ENCODE measurements around the gene PPM1M. TPM values are rescaled to one million over a fixed set of nuclear protein-coding genes. Genes with fewer than 3 reads are reported as not detected.

The PPM1M gene
- total RNA-seq, 2 donors from 2014 or later = 6.9 to 15.3 TPM

GRCh38 chr3:52226229-52226817, 19.2 kb upstream of the PPM1M start:
- DNase-seq (no peak), ATAC-seq (no peak)
- TF ChIP-seq, protein P1, sequence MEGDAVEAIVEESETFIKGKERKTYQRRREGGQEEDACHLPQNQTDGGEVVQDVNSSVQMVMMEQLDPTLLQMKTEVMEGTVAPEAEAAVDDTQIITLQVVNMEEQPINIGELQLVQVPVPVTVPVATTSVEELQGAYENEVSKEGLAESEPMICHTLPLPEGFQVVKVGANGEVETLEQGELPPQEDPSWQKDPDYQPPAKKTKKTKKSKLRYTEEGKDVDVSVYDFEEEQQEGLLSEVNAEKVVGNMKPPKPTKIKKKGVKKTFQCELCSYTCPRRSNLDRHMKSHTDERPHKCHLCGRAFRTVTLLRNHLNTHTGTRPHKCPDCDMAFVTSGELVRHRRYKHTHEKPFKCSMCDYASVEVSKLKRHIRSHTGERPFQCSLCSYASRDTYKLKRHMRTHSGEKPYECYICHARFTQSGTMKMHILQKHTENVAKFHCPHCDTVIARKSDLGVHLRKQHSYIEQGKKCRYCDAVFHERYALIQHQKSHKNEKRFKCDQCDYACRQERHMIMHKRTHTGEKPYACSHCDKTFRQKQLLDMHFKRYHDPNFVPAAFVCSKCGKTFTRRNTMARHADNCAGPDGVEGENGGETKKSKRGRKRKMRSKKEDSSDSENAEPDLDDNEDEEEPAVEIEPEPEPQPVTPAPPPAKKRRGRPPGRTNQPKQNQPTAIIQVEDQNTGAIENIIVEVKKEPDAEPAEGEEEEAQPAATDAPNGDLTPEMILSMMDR (IDR thresholded peaks at IDR 0.05) = no peak
- TF ChIP-seq POLR2A (IDR thresholded peaks at IDR 0.05) = no peak
- no peak overlapping the region for H3K4me3 ChIP-seq
- peaks cover 0 to 7% of the 10 kb centered on the region in 2 donors for H3K36me3 ChIP-seq (replicated peaks in 1 of 2; ENCODE audit: insufficient read depth in 1 of 2, low read depth in 2 of 2)
- no peaks in the 10 kb centered on the region for H3K9me3 ChIP-seq
- intact Hi-C loops (cut with DNase I) = no loop called here
- no peak overlapping the region for H3K27ac ChIP-seq
- no peaks in the 10 kb centered on the region for H3K27me3 ChIP-seq
- no peaks in the 10 kb centered on the region for H3K4me1 ChIP-seq
- WGBS, 2 donors = 80 to 93% methylated on average over 2 to 5 of the region's 5 CpGs

GRCh38 chr3:52227117-52227516, 18.4 kb upstream of the PPM1M start:
- 43 to 84% methylated on average over 1 to 4 of the region's 4 CpGs for WGBS, 2 donors
- Histone ChIP-seq H3K9me3 (no peaks in the 10 kb centered on the region), H3K4me3 (no peak overlapping the region), H3K36me3 (replicated peaks in 1 of 2; ENCODE audit: insufficient read depth in 1 of 2, low read depth in 2 of 2) (peaks cover 0 to 7% of the 10 kb centered on the region in 2 donors), H3K4me1 (no peaks in the 10 kb centered on the region), H3K27ac (no peak overlapping the region), H3K27me3 (no peaks in the 10 kb centered on the region)
- no peak for DNase-seq
- intact Hi-C loops (cut with DNase I) = no loop called here
- ATAC-seq = no peak
- TF ChIP-seq, protein P1 (IDR thresholded peaks at IDR 0.05) = no peak
- TF ChIP-seq POLR2A (IDR thresholded peaks at IDR 0.05) = no peak

- no peak overlapping the region for H3K27ac ChIP-seq
- H3K4me1 ChIP-seq = no peaks in the 10 kb centered on the region
- TF ChIP-seq, protein P1 (IDR thresholded peaks at IDR 0.05) = no peak
- TF ChIP-seq POLR2A (IDR thresholded peaks at IDR 0.05) = no peak
- intact Hi-C loops (cut with DNase I) = no loop called here
- no peaks in the 10 kb centered on the region for H3K9me3 ChIP-seq
- WGBS, 2 donors = 57 to 80% methylated on average over 7 of the region's 7 CpGs
- H3K36me3 ChIP-seq (replicated peaks in 1 of 2; ENCODE audit: insufficient read depth in 1 of 2, low read depth in 2 of 2) = peaks cover 0 to 7% of the 10 kb centered on the region in 2 donors
- ATAC-seq = no peak
- H3K27me3 ChIP-seq = no peaks in the 10 kb centered on the region
- DNase-seq = no peak
- H3K4me3 ChIP-seq = no peak overlapping the region
Observed at GRCh38 chr3:52227766-52228165, 17.8 kb upstream of the PPM1M start.

GRCh38 chr3:52228266-52228665, 17.3 kb upstream of the PPM1M start:
- ATAC-seq (no peak), DNase-seq (no peak)
- H3K4me3 ChIP-seq = no peak overlapping the region
- peaks cover 0 to 7% of the 10 kb centered on the region in 2 donors for H3K36me3 ChIP-seq (replicated peaks in 1 of 2; ENCODE audit: insufficient read depth in 1 of 2, low read depth in 2 of 2)
- H3K27ac ChIP-seq = no peak overlapping the region
- 80 to 91% methylated on average over 6 to 10 of the region's 10 CpGs for WGBS, 2 donors
- no peaks in the 10 kb centered on the region for H3K4me1 ChIP-seq
- H3K27me3 ChIP-seq = no peaks in the 10 kb centered on the region
- intact Hi-C loops (cut with DNase I) = no loop called here
- TF ChIP-seq, protein P1 (IDR thresholded peaks at IDR 0.05) = no peak
- no peak for TF ChIP-seq POLR2A (IDR thresholded peaks at IDR 0.05)
- no peaks in the 10 kb centered on the region for H3K9me3 ChIP-seq

DNA sequence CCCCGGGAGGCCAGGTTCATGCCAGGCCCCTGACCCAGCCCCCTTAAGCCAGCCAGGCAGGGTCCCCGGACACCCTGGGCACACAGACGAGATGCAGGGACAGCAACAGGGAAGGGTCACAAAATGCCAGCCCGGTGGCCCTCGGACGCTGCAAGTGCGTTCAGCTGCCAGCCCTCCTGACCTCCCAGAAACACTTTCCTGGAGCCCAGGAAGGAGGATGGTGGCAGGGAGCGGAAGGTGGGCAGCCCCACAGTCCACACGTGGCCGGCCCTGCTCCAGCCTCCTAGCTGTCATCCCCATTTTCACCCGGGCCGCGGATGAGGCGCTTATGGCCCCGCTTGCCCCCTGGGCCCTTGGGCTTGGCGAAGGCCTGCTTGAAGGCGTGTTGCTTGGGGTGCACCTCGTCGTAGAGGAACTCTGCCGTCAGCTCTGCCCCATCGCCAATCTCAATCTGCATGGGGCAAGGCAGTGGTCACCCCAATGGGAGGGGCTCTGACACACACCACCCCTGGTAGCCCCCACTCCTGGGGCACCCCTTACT, 16.7 kb upstream of the PPM1M start:
- no peak for TF ChIP-seq POLR2A (IDR thresholded peaks at IDR 0.05)
- TF ChIP-seq, protein P1 (IDR thresholded peaks at IDR 0.05) = no peak
- Histone ChIP-seq H3K36me3 (replicated peaks in 1 of 2; ENCODE audit: insufficient read depth in 1 of 2, low read depth in 2 of 2) (peaks cover 0 to 7% of the 10 kb centered on the region in 2 donors), H3K27me3 (no peaks in the 10 kb centered on the region), H3K9me3 (no peaks in the 10 kb centered on the region), H3K27ac (no peak overlapping the region), H3K4me1 (no peaks in the 10 kb centered on the region), H3K4me3 (no peak overlapping the region)
- no peak for ATAC-seq
- WGBS, 2 donors = 85 to 92% methylated on average over 5 to 19 of the region's 21 CpGs
- intact Hi-C loops (cut with DNase I) = no loop called here
- no peak for DNase-seq

Data from body of pancreas (tissue), 4 donors.